Activated naive CD8-positive, alpha-beta T cell treated with anti-CD3 and anti-CD28 coated beads for 36 hours (primary cell): ENCODE results near the gene RAET1E. TPM values are rescaled to one million over a fixed set of nuclear protein-coding genes. Genes with fewer than 3 reads are reported as not detected.
A peak's percentile ranks its signal among the peaks of the same experiment; 100 is the strongest.
"Not testable (repeated sequence)": the region's sequence is repeated elsewhere in the genome, so short reads cannot be mapped to it uniquely, and the experiment has no call there.

Source experiments
- DNase-seq: peaks from one replicate; pipeline ENCODE4 v3.0.0; 2021
- H3K27ac Mint-ChIP-seq: one replicate; pipeline ENCODE4 v1.8.0; 2022; ENCODE audit warnings: mild to moderate bottlenecking, moderate library complexity, mixed read lengths
- H3K27me3 Mint-ChIP-seq: one replicate; pipeline ENCODE4 v1.8.0; 2022; ENCODE audit warnings: mild to moderate bottlenecking, mixed read lengths
- H3K36me3 Mint-ChIP-seq: one replicate; pipeline ENCODE4 v1.8.0; 2021; ENCODE audit warnings: mild to moderate bottlenecking, mixed read lengths
- H3K4me1 Mint-ChIP-seq: one replicate; pipeline ENCODE4 v1.8.0; 2021; ENCODE audit warnings: mixed read lengths
- H3K4me3 Mint-ChIP-seq: one replicate; pipeline ENCODE4 v1.8.0; 2022; ENCODE audit warnings: mild to moderate bottlenecking, moderate library complexity, mixed read lengths
- H3K9me3 Mint-ChIP-seq: one replicate; pipeline ENCODE4 v1.8.0; 2022; ENCODE audit warnings: mixed read lengths
- total RNA-seq, 2 experiments: library from RNA; stranded (reverse); gene quantifications; one replicate each; pipeline ENCODE4 v1.2.3, GENCODE V29; 2021

Gene RAET1E
- total RNA-seq, 2 experiments from 2014 or later: not detected

GRCh38 chr6:149869275-149869892, 28.5 kb downstream of the RAET1E start:
- no peak overlapping the region for H3K27ac Mint-ChIP-seq
- no peak for DNase-seq
- no peaks in the 10 kb centered on the region for H3K36me3 Mint-ChIP-seq
- peaks cover 3% of the 10 kb centered on the region for H3K9me3 Mint-ChIP-seq
- peaks cover 2% of the 10 kb centered on the region for H3K4me1 Mint-ChIP-seq
- H3K4me3 Mint-ChIP-seq: no peak overlapping the region
- no peaks in the 10 kb centered on the region for H3K27me3 Mint-ChIP-seq

GRCh38 chr6:149867876-149868640, 29.9 kb downstream of the RAET1E start:
- Mint-ChIP-seq H3K36me3 (no peaks in the 10 kb centered on the region), H3K27me3 (peaks cover 1% of the 10 kb centered on the region), H3K9me3 (peaks cover 3% of the 10 kb centered on the region), H3K4me1 (peaks cover 2% of the 10 kb centered on the region), H3K4me3 (no peak overlapping the region), H3K27ac (no peak overlapping the region)
- DNase-seq: no peak

GRCh38 chr6:149864578-149865535, 33.1 kb downstream of the RAET1E start:
- H3K4me3 Mint-ChIP-seq: peak overlapping the region; percentile 27
- H3K9me3 Mint-ChIP-seq: no peaks in the 10 kb centered on the region
- H3K4me1 Mint-ChIP-seq: peaks cover 8% of the 10 kb centered on the region
- H3K27ac Mint-ChIP-seq: no peak overlapping the region
- peaks cover 31% of the 10 kb centered on the region for H3K27me3 Mint-ChIP-seq
- DNase-seq: no peak
- H3K36me3 Mint-ChIP-seq: no peaks in the 10 kb centered on the region

DNA sequence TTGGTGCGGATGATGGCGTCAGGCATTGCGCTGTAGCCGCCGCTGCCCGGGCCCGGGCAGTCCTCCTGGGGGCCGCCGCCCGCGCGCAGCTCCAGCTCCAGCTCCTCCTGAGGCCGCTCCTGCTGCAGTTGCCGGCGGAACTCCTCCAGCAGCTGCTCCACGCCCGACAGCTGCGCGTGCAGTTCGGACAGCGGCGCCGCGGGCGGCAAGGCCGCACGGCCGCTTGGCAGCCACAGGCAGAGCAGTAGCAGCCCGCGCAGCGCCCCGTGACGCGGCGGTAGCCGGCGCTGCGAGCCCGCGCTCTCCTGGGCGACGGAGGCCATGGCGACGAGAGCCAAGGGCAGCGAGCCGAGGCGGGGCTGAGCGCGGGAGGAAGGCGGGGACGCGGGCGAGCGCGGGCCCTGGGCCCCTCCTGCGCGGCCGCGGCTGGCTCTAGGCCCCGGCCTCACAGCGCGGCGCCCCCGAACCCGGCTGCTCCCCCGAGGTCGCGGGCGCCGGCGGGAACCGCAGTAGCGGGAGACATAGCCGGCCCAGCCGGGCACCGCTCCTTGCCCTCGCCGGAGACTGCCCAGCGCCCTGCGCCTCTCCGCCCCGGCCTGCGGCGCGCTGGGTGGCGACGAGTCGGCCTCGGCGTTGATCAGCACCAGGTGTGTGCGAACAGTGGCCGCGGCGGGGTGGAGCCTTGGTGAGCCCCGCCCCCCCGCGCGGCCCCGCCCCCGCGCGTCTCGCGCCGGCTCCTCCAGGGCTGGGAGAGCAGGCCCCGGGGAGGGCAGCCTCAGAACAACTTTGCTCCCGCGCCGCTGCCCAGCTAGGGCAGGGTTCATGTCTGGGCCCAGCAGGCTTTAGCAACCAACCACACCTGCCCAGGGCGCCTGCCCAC, 34.0 kb downstream of the RAET1E start, which contains the start of gene LRP11:
Gene LRP11 (minus strand): TSS at position 662 of the 880 bp plus-strand sequence. CDS start 339 bp downstream, at position 323.
- H3K27me3 Mint-ChIP-seq: peaks cover 36% of the 10 kb centered on the region
- H3K4me1 Mint-ChIP-seq: peaks cover 8% of the 10 kb centered on the region
- H3K36me3 Mint-ChIP-seq: no peaks in the 10 kb centered on the region
- H3K4me3 Mint-ChIP-seq: peak within 1 kb of the TSS; percentile 73
- DNase-seq: peak; percentile 85
- H3K9me3 Mint-ChIP-seq: no peaks in the 10 kb centered on the region
- no peak within 1 kb of the TSS for H3K27ac Mint-ChIP-seq

- peaks cover 8% of the 10 kb centered on the region for H3K4me1 Mint-ChIP-seq
- no peaks in the 10 kb centered on the region for H3K36me3 Mint-ChIP-seq
- peak overlapping the region; percentile 73 for H3K4me3 Mint-ChIP-seq
- H3K27ac Mint-ChIP-seq: no peak overlapping the region
- H3K27me3 Mint-ChIP-seq: peaks cover 38% of the 10 kb centered on the region
- H3K9me3 Mint-ChIP-seq: no peaks in the 10 kb centered on the region
- peak; percentile 26 for DNase-seq
Measured at GRCh38 chr6:149862922-149863697, 34.8 kb downstream of the RAET1E start.

- H3K36me3 Mint-ChIP-seq, H3K9me3 Mint-ChIP-seq, DNase-seq, H3K4me1 Mint-ChIP-seq, H3K27ac Mint-ChIP-seq: not testable (repeated sequence)
- Mint-ChIP-seq H3K27me3 (peaks cover 40% of the 10 kb centered on the region), H3K4me3 (peak overlapping the region; percentile 73)
Measured at GRCh38 chr6:149862424-149862738, 35.5 kb downstream of the RAET1E start.

GRCh38 chr6:149861603-149862423, 36.1 kb downstream of the RAET1E start:
- H3K4me3 Mint-ChIP-seq: peak overlapping the region; percentile 33

DNA sequence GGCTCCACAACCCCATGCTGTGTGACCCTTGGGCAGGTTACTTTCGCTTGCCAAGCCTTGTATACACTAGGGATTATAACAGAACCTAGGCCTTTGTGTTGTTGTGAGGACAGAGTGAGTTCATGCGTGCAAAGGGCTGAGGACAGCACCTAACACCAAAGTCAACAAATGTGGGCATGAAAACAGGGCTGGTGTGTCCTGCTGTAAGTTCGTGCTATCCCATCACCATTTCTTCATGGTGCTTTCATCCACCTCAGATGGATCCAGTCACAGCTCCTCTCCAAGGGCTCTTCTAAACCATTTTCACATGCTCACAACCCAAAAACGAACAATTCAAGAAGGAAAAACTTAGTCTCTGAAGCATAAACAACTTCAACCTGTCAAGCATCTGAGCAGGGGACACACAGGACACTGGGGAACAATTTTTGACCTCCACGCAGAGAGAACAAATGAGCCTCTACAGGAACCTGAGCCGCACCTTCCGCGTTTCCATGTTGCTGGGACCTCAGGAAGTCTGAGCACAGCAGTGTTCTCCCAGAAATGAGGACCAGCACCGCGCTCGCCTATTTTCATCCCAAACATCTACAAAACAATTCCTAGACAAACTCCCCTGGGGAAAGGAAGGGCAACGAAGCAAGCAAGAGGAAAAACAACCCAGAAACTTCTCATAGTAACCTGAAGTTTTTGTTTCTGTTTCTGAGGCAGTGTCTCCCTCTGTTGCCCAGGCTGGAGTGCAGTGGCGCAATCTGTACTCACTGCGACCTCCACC, 36.9 kb downstream of the RAET1E start:
- H3K27me3 Mint-ChIP-seq: peaks cover 43% of the 10 kb centered on the region
- H3K4me1 Mint-ChIP-seq: peaks cover 8% of the 10 kb centered on the region
- H3K9me3 Mint-ChIP-seq: no peaks in the 10 kb centered on the region
- no peaks in the 10 kb centered on the region for H3K36me3 Mint-ChIP-seq
- H3K4me3 Mint-ChIP-seq: no peak overlapping the region
- H3K27ac Mint-ChIP-seq: no peak overlapping the region
- DNase-seq: no peak

More at GRCh38 chr6:149861603-149862423, 36.1 kb downstream of the RAET1E start:
- H3K36me3 Mint-ChIP-seq: no peaks in the 10 kb centered on the region
- H3K9me3 Mint-ChIP-seq: no peaks in the 10 kb centered on the region
- H3K4me1 Mint-ChIP-seq: peaks cover 8% of the 10 kb centered on the region
- DNase-seq: no peak
- H3K27me3 Mint-ChIP-seq: peaks cover 40% of the 10 kb centered on the region
- H3K27ac Mint-ChIP-seq: no peak overlapping the region

- Mint-ChIP-seq H3K36me3 (no peaks in the 10 kb centered on the region), H3K27ac (no peak overlapping the region), H3K27me3 (peaks cover 43% of the 10 kb centered on the region), H3K9me3 (no peaks in the 10 kb centered on the region), H3K4me1 (peaks cover 8% of the 10 kb centered on the region), H3K4me3 (no peak overlapping the region)
- no peak for DNase-seq
Measured at GRCh38 chr6:149860513-149860833, 37.4 kb downstream of the RAET1E start.

GRCh38 chr6:149859938-149860337, 38.0 kb downstream of the RAET1E start:
- no peak overlapping the region for H3K4me3 Mint-ChIP-seq
- DNase-seq: no peak
- no peak overlapping the region for H3K27ac Mint-ChIP-seq
- no peaks in the 10 kb centered on the region for H3K9me3 Mint-ChIP-seq
- no peaks in the 10 kb centered on the region for H3K36me3 Mint-ChIP-seq
- H3K27me3 Mint-ChIP-seq: peaks cover 44% of the 10 kb centered on the region
- H3K4me1 Mint-ChIP-seq: peaks cover 11% of the 10 kb centered on the region

DNA sequence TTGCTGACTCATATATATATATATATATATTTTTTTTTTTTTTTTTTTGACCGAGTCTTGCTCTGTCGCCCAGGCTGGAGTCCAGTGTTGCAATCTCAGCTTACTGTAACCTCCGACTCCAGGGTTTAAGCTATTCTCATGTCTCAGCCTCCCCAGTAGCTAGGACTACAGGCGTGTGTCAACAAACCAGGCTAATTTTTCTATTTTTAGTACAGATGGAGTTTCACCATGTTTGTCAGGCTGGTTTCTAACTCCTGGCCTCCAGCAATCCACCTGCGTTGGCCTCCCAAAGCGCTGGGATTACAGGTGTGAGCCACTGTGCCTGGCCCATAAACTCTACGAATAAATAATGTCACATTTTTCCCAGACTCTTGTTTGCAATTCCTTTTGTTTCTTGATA, 38.5 kb downstream of the RAET1E start:
- Mint-ChIP-seq H3K4me3 (no peak overlapping the region), H3K27ac (no peak overlapping the region), H3K27me3 (peaks cover 50% of the 10 kb centered on the region), H3K36me3 (no peaks in the 10 kb centered on the region), H3K4me1 (peaks cover 12% of the 10 kb centered on the region), H3K9me3 (no peaks in the 10 kb centered on the region)
- DNase-seq: no peak

GRCh38 chr6:149857541-149857940, 40.4 kb downstream of the RAET1E start:
- no peak overlapping the region for H3K4me3 Mint-ChIP-seq
- H3K27me3 Mint-ChIP-seq: peaks cover 44% of the 10 kb centered on the region
- H3K9me3 Mint-ChIP-seq: no peaks in the 10 kb centered on the region
- no peak overlapping the region for H3K27ac Mint-ChIP-seq
- no peak for DNase-seq
- H3K36me3 Mint-ChIP-seq: no peaks in the 10 kb centered on the region
- H3K4me1 Mint-ChIP-seq: peaks cover 10% of the 10 kb centered on the region
